C4-2B (cell line): ENCODE data around the gene C6orf132.

ENCODE experiments used
- ZFX ChIP-seq: fragments of 450-650 bp; IDR thresholded peaks from 2 replicates; pipeline ENCODE4 v1.6.1; 2017
- TF ChIP-seq, protein P1 (sequence below): fragments of 450-650 bp; conservative IDR thresholded peaks from 2 replicates; pipeline ENCODE4 v1.5.1; 2017; ENCODE audit warnings: mild to moderate bottlenecking

DNA sequence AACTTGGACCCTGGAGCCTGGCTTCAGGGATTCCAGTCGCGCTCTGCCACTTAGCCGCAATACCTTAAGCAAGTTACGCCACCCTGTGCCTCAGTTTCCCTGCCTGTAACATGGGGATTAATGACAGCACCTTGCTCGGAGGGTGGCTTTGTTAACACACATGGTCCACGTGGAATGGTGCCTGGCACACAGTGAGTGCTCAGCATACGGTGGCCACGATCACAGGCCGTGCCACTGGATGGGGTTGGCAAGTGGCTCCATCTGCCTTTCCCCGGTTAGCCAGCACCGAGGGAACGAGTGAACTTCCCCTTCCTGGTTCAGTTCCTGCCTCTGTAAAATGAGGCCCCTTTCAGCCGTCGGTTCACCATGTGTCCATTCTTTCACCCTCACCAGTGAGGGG, 17.2 kb downstream of the C6orf132 start:
- TF ChIP-seq, protein P1, sequence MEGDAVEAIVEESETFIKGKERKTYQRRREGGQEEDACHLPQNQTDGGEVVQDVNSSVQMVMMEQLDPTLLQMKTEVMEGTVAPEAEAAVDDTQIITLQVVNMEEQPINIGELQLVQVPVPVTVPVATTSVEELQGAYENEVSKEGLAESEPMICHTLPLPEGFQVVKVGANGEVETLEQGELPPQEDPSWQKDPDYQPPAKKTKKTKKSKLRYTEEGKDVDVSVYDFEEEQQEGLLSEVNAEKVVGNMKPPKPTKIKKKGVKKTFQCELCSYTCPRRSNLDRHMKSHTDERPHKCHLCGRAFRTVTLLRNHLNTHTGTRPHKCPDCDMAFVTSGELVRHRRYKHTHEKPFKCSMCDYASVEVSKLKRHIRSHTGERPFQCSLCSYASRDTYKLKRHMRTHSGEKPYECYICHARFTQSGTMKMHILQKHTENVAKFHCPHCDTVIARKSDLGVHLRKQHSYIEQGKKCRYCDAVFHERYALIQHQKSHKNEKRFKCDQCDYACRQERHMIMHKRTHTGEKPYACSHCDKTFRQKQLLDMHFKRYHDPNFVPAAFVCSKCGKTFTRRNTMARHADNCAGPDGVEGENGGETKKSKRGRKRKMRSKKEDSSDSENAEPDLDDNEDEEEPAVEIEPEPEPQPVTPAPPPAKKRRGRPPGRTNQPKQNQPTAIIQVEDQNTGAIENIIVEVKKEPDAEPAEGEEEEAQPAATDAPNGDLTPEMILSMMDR = no peak
- no peak for TF ChIP-seq ZFX
